K562 (cell line): ENCODE results near the gene CIAO2B. TPM values are rescaled to one million over a fixed set of nuclear protein-coding genes. Genes with fewer than 3 reads are reported as not detected.

ENCODE experiments used
- ARID1B ChIP-seq: fragments of 450-650 bp; IDR thresholded peaks from 2 replicates; pipeline ENCODE4 v1.6.1; 2016; ENCODE audit warnings: antibody characterized with exemption, mild to moderate bottlenecking, inconsistent platforms
- CBX3 ChIP-seq, 2 experiments: IDR thresholded peaks; 1 replicate in 1 of 2; 2 replicates in 1 of 2; pipeline ENCODE4 v1.6.1; 2012; ENCODE audit warnings: inconsistent platforms in 2 of 2, low read length in 2 of 2, borderline replicate concordance in 1 of 2, control low read depth in 1 of 2
- NUFIP1 ChIP-seq: fragments of 450-650 bp; IDR thresholded peaks from 2 replicates; pipeline ENCODE4 v1.6.1; 2018; ENCODE audit not compliant: partially characterized antibody
- PPARD ChIP-seq: fragments of 250-450 bp; sonication (Bioruptor Pico); IDR thresholded peaks from 2 replicates; pipeline ENCODE4 v1.8.0; 2022; ENCODE audit warnings: inconsistent platforms, mild to moderate bottlenecking, moderate library complexity
- PRMT5 ChIP-seq: sonication (generic); formaldehyde crosslinking; IDR thresholded peaks from 2 replicates; pipeline ENCODE4 v1.5.0; 2020; ENCODE audit warnings: missing genetic modification reagents
- PRPF4 ChIP-seq: fragments of 200-400 bp; formaldehyde crosslinking; IDR thresholded peaks from one replicate; pipeline ENCODE4 v1.6.1; 2017; ENCODE audit warnings: low read length, low read depth, mild to moderate bottlenecking; ENCODE audit not compliant: insufficient read depth, poor library complexity, severe bottlenecking
- RAD21 ChIP-seq, 2 experiments: fragments of 250-450 bp in 1 of 2; fragments of 450-650 bp in 1 of 2; sonication (Bioruptor Pico) in 1 of 2; formaldehyde crosslinking in 1 of 2; IDR thresholded peaks in 1 of 2; conservative IDR thresholded peaks in 1 of 2; 2 replicates each; pipeline versions ENCODE4 v1.4.0 to v1.8.0; 2020 to 2022; ENCODE audit warnings: mild to moderate bottlenecking in 2 of 2, moderate library complexity in 1 of 2
- RCOR1 ChIP-seq, 2 experiments: IDR thresholded peaks; 2 replicates each; pipeline ENCODE4 v1.6.1; 2012; ENCODE audit warnings: low read depth in 2 of 2, low read length in 2 of 2, borderline replicate concordance in 1 of 2, improper control_type of control experiment in 1 of 2
- SP1 ChIP-seq: sonication (generic); formaldehyde crosslinking; IDR thresholded peaks from 2 replicates; pipeline ENCODE4 v1.8.1; 2022; ENCODE audit warnings: mild to moderate bottlenecking, missing genetic modification reagents
- SRSF1 ChIP-seq: fragments of 200-400 bp; formaldehyde crosslinking; IDR thresholded peaks from 2 replicates; pipeline ENCODE4 v1.6.1; 2017; ENCODE audit warnings: mild to moderate bottlenecking, low read depth, low read length, moderate library complexity
- TGIF2 ChIP-seq: sonication (generic); formaldehyde crosslinking; IDR thresholded peaks from 2 replicates; pipeline ENCODE4 v1.8.1; 2022; ENCODE audit warnings: mild to moderate bottlenecking, missing genetic modification reagents, moderate library complexity
- ZNF121 ChIP-seq: sonication (generic); formaldehyde crosslinking; conservative IDR thresholded peaks from 2 replicates; pipeline ENCODE4 v1.8.0; 2022; ENCODE audit warnings: missing genetic modification reagents
- ZSCAN29 ChIP-seq: fragments of 450-650 bp; IDR thresholded peaks from 2 replicates; pipeline ENCODE4 v1.6.1; 2017
- polyA plus RNA-seq, 8 experiments: library from polyadenylated mRNA; depleted of rRNA in 4 of 8; stranded (reverse) in 5 of 8; unstranded in 3 of 8; fragments of >200 nt; fragmentation: Nextera tagmentation in 2 of 8; fragmentation: Illumina TruSeq in 1 of 8; extraction: Ambion mirVana in 2 of 8; extraction: Trizol in 1 of 8; gene quantifications; 2 replicates each; pipeline versions ENCODE4 v1.2.1 to v1.2.3, GENCODE V29; 2011 to 2014; ENCODE audit warnings: inconsistent platforms in 1 of 8, missing spikeins in 1 of 8
- total RNA-seq, 7 experiments: library from RNA; depleted of rRNA in 6 of 7; stranded (reverse); fragments of >200 nt in 6 of 7; fragmentation: Illumina TruSeq in 2 of 7; extraction: Trizol in 2 of 7; gene quantifications; 2 replicates each; pipeline versions ENCODE4 v1.2.1 to v1.2.3, GENCODE V29; 2011 to 2021; ENCODE audit warnings: low replicate concordance in 1 of 7
- TF ChIP-seq, protein P1 (sequence below), 2 experiments: IDR thresholded peaks in 1 of 2; conservative IDR thresholded peaks in 1 of 2; 2 replicates each; pipeline ENCODE4 v1.6.1; 2016; ENCODE audit warnings: low read depth in 2 of 2, mild to moderate bottlenecking in 1 of 2, missing compliant biosample characterization in 1 of 2, missing genetic modification characterization in 1 of 2, moderate library complexity in 1 of 2
- TF ChIP-seq, protein P2 (sequence below): sonication (generic); formaldehyde crosslinking; IDR thresholded peaks from 2 replicates; pipeline ENCODE4 v1.9.0; 2022; ENCODE audit warnings: mild to moderate bottlenecking, missing genetic modification reagents
- TF ChIP-seq, protein P3 (sequence below): sonication (generic); formaldehyde crosslinking; IDR thresholded peaks from 2 replicates; pipeline ENCODE4 v1.8.1; 2023; ENCODE audit warnings: mild to moderate bottlenecking, missing genetic modification reagents, moderate library complexity
- TF ChIP-seq, protein P4 (sequence below): fragments of 450-650 bp; IDR thresholded peaks from 2 replicates; pipeline ENCODE4 v1.6.1; 2016; ENCODE audit warnings: missing biosample characterization, missing genetic modification characterization
- TF ChIP-seq, protein P5 (sequence below): fragments of 450-650 bp; IDR thresholded peaks from 2 replicates; pipeline ENCODE4 v1.6.1; 2018; ENCODE audit not compliant: partially characterized antibody

The CIAO2B gene
- total and polyA plus RNA-seq, 9 of the 15 experiments (the other 6 are each of a cell fraction or from before 2014, with no cell fraction given): 86.8 to 182 (median 113) TPM

DNA sequence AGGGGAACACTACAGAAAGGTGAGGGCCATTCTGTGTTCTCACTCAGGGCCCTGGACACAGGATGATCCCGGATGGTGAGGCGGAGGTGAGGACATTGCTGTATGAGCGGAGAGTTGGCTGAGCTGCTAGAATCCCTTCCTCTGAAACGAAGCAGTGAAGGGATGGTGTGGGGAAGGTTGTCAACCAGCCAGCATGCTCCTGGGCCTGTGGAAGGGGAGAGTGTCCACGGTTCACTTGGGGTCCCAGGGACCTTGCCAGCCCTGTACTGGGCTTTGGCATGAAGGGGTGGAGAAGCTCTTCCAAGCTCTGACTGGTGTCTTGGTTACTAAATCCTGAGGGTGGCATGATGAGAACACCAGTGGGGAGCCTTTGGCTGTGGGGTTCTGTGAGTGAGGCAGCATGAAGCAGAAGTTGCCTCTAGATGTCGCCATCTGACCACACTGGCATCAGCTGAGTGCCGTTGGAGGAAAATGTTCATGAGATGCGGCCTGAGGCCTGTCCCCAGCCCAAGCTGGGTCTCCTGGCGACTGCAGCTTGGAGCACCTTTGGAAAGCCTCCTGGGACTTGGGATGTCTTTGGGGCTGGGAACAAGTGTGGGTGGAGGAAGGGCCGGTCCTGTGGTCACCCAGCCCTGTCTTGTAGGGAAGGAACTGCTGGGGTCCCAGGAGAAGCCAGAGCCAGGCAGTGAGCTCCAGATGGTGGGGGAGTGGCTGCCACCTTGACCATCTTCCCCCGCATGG lies 39.1 kb downstream of the CIAO2B start (continued):
- TF ChIP-seq, protein P1, sequence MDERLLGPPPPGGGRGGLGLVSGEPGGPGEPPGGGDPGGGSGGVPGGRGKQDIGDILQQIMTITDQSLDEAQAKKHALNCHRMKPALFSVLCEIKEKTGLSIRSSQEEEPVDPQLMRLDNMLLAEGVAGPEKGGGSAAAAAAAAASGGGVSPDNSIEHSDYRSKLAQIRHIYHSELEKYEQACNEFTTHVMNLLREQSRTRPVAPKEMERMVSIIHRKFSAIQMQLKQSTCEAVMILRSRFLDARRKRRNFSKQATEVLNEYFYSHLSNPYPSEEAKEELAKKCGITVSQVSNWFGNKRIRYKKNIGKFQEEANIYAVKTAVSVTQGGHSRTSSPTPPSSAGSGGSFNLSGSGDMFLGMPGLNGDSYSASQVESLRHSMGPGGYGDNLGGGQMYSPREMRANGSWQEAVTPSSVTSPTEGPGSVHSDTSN (CRISPR knock-in tag; IDR thresholded peaks at IDR 0.05; ENCODE audit: low read depth): no peak
- TF ChIP-seq, protein P1 (tag; conservative IDR thresholded peaks at IDR 0.05; ENCODE audit: low read depth): no peak
- TF ChIP-seq, protein P2, sequence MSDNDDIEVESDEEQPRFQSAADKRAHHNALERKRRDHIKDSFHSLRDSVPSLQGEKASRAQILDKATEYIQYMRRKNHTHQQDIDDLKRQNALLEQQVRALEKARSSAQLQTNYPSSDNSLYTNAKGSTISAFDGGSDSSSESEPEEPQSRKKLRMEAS (CRISPR knock-in tag): no peak
- TF ChIP-seq, protein P3, sequence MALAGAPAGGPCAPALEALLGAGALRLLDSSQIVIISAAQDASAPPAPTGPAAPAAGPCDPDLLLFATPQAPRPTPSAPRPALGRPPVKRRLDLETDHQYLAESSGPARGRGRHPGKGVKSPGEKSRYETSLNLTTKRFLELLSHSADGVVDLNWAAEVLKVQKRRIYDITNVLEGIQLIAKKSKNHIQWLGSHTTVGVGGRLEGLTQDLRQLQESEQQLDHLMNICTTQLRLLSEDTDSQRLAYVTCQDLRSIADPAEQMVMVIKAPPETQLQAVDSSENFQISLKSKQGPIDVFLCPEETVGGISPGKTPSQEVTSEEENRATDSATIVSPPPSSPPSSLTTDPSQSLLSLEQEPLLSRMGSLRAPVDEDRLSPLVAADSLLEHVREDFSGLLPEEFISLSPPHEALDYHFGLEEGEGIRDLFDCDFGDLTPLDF: no peak; the same call in 1 of the 2 replicates
- peak in 1 of 2 experiments; percentile 55; a peak in 1 of 4 replicates for TF ChIP-seq RCOR1 (IDR thresholded peaks at IDR 0.05; ENCODE audit: borderline replicate concordance in 1 of 2, low read depth in 2 of 2, low read length in 2 of 2)
- peak; percentile 96 to 98 for TF ChIP-seq RAD21 (CRISPR knock-in tag; conservative IDR thresholded peaks at IDR 0.05 in 1 of 2, IDR thresholded peaks at IDR 0.05 in 1 of 2)
- TF ChIP-seq PPARD (CRISPR knock-in tag): no peak
- no peak for TF ChIP-seq ZNF121 (CRISPR knock-in tag)
- no peak for TF ChIP-seq PRMT5 (CRISPR knock-in tag)
- TF ChIP-seq, protein P4, sequence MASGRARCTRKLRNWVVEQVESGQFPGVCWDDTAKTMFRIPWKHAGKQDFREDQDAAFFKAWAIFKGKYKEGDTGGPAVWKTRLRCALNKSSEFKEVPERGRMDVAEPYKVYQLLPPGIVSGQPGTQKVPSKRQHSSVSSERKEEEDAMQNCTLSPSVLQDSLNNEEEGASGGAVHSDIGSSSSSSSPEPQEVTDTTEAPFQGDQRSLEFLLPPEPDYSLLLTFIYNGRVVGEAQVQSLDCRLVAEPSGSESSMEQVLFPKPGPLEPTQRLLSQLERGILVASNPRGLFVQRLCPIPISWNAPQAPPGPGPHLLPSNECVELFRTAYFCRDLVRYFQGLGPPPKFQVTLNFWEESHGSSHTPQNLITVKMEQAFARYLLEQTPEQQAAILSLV (tag): no peak
- TF ChIP-seq CBX3 (IDR thresholded peaks at IDR 0.05; ENCODE audit: borderline replicate concordance in 1 of 2, low read length in 2 of 2): no peak
- TF ChIP-seq SRSF1: no peak
- TF ChIP-seq ZSCAN29: no peak
- TF ChIP-seq TGIF2: no peak
- no peak for TF ChIP-seq SP1 (CRISPR knock-in tag)
- no peak for TF ChIP-seq PRPF4
- no peak for TF ChIP-seq NUFIP1
- TF ChIP-seq ARID1B: no peak
- TF ChIP-seq, protein P5, sequence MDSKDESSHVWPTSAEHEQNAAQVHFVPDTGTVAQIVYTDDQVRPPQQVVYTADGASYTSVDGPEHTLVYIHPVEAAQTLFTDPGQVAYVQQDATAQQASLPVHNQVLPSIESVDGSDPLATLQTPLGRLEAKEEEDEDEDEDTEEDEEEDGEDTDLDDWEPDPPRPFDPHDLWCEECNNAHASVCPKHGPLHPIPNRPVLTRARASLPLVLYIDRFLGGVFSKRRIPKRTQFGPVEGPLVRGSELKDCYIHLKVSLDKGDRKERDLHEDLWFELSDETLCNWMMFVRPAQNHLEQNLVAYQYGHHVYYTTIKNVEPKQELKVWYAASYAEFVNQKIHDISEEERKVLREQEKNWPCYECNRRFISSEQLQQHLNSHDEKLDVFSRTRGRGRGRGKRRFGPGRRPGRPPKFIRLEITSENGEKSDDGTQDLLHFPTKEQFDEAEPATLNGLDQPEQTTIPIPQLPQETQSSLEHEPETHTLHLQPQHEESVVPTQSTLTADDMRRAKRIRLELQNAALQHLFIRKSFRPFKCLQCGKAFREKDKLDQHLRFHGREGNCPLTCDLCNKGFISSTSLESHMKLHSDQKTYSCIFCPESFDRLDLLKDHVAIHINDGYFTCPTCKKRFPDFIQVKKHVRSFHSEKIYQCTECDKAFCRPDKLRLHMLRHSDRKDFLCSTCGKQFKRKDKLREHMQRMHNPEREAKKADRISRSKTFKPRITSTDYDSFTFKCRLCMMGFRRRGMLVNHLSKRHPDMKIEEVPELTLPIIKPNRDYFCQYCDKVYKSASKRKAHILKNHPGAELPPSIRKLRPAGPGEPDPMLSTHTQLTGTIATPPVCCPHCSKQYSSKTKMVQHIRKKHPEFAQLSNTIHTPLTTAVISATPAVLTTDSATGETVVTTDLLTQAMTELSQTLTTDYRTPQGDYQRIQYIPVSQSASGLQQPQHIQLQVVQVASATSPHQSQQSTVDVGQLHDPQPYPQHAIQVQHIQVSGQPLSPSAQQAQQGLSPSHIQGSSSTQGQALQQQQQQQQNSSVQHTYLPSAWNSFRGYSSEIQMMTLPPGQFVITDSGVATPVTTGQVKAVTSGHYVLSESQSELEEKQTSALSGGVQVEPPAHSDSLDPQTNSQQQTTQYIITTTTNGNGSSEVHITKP: no peak
